Renal cortical epithelial cell (primary cell): ENCODE data around the gene GPR171. TPM values are rescaled to one million over a fixed set of nuclear protein-coding genes. Genes with fewer than 3 reads are reported as not detected.
"Not testable (repeated sequence)": the region's sequence is repeated elsewhere in the genome, so short reads cannot be mapped to it uniquely, and the experiment has no call there.

Source experiments
- DNase-seq: peaks from one replicate; pipeline ENCODE4 v3.0.0-alpha.2; 2011; ENCODE audit warnings: low read depth
- total RNA-seq: library from RNA; depleted of rRNA; stranded (reverse); fragments of >200 nt; gene quantifications from 2 replicates; pipeline ENCODE4 v1.2.3, GENCODE V29; 2014

Gene GPR171, protein sequence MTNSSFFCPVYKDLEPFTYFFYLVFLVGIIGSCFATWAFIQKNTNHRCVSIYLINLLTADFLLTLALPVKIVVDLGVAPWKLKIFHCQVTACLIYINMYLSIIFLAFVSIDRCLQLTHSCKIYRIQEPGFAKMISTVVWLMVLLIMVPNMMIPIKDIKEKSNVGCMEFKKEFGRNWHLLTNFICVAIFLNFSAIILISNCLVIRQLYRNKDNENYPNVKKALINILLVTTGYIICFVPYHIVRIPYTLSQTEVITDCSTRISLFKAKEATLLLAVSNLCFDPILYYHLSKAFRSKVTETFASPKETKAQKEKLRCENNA
- not detected in 2 replicates for total RNA-seq

DNA sequence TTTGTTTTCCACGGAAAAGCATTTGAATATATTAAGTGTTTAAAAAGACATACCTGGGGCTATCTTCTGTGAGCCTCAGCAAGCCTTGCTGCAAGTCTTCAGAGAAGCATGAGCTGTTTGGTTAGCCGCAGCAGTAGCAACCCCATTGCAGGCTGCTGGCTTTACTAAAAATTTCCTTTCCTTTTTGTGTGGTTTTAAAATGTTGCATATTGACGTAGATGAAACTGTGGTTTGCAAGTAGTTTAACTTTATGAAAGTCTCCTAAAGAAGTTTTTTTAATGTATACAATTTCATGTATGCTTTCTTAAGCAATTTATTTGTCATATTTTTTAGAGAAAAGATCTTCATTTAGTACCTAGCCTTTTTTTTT is at the start of gene GPR171:
Gene GPR171, minus strand, starts transcription at position 166 of the 370 bp plus-strand sequence. CDS start 3,830 bp downstream, outside the sequence.
- DNase-seq, result no peak

DNA sequence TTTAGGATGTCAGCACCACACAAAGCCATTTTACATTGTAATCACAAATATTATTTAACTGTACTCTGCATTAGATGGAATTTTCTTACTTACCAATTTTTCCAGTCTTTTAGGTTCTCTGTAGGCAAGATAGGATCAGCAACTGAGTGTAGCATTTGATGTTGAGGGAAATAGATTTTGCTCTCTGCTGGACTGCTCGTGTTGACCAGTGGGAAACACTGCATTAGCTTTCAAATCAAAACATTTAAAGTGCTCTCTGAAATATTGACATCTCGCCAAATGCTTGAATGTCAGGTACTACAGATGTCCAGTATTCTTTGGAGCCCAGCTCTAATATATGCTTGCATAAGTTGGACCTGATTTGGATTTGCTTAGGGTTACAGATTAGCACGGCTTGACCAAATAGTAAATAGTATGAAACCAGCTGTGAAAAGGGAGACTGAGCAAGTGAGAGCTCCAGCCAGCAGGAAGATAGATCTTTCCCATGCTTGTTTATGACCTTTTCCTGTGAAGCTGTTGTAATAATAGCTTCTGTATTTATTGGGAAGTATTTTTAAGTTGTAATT is 45.8 kb upstream of the GPR171 start:
- DNase-seq, result no peak

DNA sequence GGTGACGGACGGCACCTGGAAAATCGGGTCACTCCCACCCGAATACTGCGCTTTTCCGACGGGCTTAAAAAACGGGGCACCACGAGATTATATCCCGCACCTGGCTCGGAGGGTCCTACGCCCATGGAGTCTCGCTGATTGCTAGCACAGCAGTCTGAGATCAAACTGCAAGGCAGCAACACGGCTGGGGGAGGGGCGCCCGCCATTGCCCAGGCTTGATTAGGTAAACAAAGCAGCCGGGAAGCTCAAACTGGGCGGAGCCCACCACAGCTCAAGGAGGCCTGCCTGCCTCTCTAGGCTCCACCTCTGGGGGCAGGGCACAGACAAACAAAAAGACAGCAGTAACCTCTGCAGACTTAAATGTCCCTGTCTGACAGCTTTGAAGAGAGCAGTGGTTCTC is 39.0 kb upstream of the GPR171 start:
- DNase-seq, result not testable (repeated sequence)

DNA sequence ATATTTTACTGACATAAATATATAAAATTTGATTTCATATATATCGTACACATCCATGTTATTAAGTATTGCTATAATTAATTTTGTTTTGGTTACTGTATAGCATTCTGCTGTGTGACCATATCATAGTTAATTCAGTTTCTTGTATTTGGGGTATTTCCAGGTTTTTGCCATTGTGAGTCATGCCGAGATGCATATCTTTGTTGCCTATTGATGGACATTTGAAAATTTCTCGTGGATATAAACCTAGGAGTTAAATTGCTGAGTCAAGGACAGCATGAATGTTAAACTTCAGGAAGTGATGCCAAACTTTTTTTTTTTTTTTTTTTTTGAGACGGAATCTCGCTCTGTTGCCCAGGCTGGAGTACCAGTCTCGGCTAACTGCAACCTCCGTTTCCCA is 33.7 kb upstream of the GPR171 start:
- DNase-seq, result no peak

DNA sequence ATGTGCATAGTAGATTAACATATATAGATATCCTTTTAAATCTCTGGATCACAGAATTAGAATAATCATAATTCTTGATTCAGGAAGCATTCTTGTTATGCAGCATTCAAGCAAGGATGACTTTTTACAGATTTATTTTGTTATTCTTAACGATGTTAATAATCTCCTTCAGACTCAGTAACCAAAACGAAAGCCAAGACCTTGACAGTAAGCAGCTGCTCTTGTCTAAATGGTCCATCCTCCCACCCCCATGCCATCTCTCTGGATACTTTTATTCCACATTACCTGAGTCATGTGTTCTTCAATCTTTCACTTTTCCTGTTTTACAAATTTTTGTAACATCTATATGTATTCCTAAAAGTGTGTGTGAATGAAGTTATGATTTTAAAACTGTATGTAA is 33.3 kb upstream of the GPR171 start:
- DNase-seq, result no peak

DNA sequence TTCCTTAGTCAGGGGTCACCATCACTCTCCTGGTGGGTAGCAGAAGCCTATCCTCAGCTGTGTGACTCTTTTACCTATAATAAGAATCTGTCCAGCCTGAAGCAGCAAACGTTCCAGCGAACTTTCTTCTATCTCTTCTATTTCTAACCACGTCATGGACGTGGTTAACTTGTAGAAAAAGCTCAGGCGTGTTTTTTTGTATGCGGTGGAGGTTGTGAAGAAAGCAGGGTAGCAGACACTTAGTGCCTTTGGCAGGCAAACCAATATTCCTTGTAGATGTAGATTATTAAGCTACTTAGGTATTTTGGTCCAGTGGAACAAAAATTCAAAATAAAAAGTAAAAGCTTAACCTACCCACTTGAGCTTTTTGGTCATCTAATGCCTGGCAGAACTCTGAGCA is 31.8 kb upstream of the GPR171 start:
- DNase-seq, result no peak

DNA sequence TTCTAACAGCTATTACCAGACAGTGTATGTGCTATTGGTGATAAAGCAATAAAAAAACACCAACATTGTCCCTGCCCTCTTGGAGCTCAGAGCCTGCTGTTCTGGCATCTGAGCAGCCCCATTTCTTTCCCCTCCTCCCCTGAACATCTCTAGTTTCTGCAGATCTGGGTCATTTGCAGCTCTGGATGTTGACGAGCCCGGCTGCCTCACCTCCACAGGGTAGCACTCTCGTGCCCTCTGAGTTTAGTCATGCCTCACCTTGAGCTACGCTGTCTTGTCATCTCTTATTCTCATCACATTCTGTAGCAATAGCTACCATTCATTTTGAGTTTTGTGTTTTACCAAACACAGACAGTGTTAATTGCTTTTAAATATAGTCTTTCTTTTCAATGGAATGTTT is 30.0 kb upstream of the GPR171 start:
- no peak for DNase-seq

DNA sequence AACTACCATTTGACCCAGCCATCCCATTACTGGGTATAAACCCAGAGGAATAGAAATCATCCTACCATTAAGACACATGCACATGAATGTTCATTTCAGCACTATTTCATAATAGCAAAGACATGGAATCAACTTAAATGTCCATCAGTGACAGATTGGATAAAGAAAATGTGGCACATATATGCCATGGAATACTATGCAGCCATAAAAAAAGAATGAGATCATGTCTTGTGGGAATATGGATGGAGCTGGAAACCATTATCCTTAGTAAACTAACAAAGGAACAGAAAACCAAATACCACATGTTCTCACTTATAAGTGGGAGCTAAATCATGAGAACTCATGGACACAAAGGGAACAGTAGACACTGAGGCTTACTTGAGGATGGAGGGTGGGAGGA is 29.4 kb upstream of the GPR171 start:
- DNase-seq, result not testable (repeated sequence)

DNA sequence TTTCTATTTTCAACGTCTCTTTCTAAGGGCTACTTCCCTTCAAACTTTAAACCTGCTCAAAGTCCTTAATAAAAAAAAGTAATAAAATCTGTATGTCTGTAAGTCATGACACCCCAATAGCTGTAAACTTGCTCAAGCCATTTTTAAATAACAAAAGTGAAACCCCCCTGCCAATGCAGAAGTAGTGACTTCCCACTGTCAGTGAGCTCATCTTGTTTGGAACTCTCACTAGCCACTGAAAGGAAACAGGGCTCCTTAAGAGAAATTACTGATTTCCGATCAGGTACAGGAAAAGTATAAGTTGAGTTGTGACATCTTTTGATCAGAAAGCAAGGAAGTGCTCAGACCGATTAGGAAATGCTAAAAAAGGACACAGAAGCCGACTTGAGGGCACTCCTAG is 27.6 kb upstream of the GPR171 start:
- no peak for DNase-seq

DNA sequence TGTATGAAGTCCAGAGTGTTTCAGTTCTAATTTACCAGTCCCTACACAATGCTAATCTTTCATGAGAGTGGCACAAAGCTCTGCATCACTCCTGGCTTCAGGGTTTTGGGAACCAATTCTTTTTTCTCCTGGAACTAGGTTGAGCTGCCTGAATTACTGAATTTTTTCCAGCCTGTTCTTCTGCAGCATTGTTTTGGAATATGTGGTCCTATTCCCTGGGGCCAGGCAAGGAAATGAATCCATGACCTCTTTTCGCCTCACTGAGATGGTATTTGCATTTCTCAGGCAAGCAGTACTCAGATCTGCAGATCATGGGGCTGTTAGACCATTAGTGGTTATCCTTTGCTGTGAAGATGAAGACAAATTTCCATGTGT is 25.6 kb upstream of the GPR171 start:
- peak; percentile 76 for DNase-seq

DNA sequence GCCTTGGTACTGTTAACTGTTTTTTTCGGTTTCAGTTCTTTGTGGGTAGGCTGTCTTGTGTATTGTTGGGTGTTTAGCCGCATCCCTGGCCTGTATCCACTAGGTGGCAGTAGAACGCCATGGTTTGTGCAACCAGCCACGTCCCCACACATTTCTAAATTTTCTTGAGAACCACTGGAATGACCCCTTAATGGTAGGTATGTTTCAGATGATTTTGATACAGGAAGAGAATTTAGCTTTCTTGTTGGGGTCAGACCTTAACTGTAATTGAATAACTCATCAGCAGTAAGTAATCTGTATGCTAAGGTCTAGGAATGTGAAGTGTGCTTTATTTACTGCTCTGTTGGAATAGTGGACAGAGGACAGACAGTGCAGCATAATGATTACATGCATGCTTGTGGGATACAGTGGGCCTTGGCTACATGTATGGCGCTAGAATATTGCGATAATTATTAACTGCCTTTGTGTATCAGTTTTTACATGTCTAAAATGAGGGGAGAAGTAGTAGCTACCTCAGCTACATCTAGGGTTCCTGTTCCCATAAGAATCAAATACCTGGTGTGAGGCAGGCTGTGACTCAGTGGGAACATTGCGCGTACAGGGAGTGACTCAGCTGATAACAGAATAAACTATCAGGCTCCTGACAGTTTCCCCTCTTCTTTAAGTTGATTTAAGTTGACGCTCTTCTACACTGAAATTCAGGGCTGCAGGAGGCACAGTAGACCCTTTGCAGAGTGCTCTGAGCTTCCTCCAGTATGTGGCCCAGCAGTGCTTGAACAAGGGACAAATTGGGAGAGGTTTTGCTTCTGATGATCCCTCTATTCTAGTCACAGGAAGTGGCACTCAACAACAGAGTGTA is 25.0 kb upstream of the GPR171 start:
- DNase-seq, result peak; percentile 68

DNA sequence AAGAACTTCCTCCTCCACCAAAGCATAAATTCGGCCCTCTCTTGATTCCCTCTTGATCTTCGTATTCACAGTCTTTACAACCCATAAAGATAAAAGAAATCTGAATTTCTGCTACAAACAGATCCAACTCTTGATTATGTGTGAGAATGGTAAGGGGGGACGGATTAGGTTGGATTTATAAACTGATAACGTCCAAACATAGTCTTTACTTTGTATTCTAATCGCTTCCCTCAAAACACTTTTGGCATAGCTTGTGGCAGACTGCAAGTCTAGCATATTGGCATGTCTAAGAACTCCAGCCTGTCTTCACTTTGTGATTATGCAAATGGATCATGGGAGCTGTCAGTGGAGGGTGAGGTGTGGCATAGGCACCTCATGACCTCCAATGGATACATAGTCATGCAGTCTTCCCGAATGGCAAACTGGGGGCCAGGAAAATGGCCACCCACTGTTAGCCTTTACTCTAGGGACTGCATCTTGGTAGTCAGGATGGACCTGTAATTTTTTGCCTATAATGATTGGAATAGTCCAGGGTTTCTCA is 24.3 kb upstream of the GPR171 start:
- no peak for DNase-seq

DNA sequence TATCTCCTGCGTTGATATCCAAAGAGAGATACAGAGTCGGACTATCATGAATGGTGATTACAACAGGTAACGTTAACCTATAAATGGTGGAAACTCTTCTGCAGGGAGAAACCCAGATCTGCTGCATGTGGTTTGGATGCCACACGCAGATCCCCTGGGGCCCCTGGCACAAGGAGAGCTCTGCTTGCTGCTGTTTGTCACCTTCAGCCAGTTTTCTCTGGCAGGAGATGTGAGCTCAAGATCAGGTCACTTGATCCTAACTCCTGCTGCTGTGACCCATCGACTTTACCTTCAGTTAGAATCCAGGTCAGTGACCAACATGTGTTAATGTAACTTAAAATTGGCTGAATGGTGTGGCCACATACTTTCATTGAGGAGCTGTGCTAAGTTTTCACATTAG is 23.8 kb upstream of the GPR171 start:
- no peak for DNase-seq

DNA sequence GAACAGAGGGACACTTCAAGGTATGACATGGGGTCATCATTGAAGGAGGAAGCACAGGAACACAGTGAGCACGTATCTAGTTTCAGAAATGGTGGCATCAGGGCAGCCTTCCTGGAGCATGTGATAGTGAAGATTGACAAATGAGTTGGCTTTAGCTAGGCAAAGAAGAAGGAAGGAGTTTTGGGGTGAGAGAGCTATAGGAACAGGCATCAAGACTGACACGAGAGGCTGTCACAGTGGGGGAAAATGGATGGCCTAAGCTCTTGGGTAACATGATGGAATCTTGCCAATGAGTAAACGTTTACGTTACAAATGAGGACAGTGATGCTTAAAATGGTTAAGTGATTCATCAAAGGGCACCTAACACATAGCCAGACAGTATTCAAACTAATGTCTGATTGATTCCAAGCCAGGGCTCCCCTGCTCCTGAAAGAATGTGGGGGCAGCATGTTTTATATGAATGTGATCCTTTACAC is 23.1 kb upstream of the GPR171 start:
- peak; percentile 87 for DNase-seq

DNA sequence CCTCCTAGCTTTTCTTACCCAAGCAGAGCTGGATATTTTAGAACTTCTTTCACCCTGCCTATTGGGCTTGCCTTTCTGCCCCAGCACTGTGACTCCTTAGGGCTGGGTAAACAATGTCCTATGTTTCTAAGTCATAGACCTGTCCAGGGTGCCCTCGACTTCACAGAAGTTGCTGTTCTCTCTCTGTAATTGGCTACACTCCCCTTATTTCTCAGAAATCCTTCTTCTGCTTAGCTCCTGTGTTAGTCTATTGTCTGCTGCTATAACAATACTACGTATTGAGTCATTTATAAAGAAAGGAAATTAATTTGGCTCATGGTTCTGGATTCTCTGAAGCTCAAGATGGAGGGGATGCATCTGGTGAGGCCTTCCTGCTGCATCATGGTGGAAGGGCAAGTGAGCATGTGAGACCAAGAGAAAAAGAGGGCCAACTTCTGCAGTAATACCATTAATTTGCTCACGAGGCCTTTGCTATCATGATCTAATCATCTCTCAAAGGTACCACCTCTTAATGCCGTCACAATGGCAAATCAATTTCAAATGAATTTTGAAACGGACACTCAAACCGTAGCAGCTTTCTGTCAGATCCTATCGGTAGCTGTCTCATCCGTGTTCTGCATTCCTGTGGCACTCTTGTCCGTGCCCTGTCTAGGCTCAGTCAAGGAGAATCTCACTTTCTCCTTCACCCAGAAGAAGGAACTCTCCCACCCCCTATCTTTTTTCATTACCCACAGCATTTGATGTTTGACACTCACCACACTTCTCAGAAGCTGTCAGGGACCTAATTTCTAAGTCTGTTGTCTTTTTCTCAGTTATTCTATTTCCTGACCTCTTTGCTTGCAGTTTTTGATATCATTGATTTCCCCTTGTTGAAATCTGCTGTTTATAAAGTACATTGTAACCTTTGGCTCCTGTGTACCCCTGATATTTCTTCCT is 22.3 kb upstream of the GPR171 start:
- no peak for DNase-seq

DNA sequence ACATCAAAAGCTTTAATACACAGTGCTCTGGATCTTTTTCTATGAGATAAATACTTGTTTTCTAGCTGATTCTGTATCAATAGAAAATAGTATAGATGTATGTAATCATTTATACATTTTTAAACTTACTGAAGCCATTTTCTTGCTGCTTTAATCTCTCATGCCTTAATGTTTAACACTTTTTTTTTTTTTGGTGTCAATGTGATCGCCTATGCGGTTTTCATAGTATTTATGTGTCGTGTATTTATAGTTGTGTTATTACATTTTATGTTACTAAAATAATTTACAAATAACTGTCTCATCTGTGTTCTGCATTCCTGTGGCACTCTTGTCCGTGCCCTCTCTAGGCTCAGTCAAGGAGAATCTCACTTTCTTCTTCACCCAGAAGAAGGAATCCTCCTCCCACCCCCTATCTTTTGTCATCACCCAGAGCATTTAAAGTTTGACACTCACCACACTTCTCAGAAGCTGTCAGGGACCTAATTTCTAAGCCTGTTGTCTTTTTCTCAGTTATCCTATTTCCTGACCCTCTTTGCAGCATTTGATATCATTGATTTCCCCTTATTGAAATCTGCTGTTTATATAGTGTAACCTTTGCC is 21.4 kb upstream of the GPR171 start:
- DNase-seq, result no peak

DNA sequence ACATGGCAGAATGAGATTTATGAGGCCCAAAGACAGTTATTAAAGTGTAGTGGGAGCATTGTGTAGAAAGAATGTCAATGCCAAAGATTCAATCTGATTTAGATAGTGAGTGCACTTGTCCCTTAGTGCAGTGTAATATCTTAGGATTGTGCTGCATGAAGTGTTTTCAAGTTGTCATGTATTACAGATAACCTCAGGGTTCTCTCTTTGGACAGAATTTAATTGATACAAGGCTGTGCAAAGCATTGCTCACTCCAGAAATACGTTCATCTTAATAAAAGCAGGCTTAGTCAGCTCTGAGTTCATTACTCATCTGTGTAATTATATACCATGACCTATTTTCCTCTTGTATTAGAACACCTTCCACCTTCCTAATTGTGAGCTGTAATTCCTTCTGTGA is 16.0 kb upstream of the GPR171 start:
- peak; percentile 91 for DNase-seq

DNA sequence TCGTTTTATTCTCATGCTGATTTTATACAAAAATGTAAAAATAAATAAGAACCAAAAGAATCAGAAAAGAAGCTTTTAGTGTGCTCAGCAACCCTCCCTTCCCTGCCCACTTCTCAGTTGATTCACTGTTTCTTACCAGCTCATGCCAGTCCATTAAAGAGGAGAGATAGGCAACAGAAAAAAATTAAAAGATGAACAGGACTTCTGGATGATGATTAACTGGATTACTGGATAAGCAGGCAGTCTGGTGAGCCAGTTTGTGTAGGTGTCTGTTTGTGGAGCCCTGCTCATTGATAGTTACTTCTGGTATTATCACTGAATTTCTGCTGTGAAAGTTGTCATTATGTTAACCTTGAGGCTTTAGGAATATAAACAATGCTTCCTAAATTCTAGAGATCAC is 15.1 kb upstream of the GPR171 start:
- peak; percentile 67 for DNase-seq

DNA sequence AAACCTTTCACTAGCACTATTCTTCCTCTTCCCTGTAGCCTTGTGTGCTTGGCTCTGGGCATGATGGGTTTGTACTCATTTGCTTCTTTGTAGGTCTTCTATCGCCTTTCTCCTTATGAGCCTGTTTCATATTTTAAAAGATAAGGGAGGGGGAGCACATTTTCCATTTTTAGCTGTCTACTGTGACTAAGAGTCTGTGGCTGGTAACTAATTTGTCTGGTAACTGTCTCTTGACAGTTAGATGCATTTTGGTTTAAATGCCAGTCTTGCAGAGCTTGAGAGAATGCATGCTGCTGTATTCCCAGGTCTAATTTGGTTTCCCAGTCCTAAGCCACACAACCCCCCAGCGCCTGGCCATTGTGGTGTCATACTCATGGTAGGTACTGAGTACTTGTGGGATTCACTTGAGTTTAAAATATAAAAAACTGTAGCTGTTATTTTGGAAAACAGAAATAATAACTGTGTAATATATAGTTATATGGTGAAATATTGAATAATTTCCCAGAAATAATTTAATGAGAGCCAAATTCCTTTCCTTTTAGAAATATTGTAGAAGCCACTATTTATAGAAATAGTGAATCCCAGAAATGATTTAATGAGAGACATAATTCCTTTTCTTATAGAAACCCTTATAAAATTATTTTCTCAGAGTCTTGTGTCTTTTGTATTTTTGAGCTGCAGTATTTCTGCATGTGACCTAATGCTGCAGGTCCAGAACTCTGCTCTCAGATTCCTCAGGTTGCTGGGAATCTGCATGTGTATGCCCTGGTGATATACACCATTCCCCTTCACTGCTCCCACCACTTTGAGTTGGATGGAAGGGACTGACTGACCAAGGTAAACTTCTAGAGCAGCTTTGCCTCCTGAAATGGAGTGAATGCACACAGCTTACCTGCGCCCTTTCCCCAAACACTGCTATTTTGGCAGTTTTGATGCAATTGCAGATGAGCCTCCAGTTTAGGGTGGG is 13.9 kb upstream of the GPR171 start:
- DNase-seq, result no peak

DNA sequence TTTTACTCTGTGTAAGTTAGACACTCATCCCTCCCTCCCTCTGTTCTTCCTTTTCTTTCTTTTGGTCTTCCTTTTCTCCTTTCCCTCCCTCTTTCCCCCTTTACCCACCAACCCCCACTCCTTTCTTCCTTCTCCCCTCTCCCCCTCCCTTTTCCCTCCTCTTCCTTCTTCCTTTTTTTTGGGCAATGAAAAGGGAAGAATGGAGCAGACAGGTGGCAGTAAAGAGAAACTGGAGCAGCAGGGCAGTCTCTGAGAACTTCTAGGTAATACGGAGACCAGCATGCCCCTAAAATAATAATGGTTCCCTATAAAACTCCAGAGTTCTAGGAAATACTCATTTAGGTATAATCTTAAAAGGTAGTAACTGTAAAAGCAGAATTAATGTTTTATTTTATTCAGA is 11.4 kb upstream of the GPR171 start:
- DNase-seq, result no peak
